Ramos (cell line): Measurements from ENCODE around the gene FITM2.
"Not testable (repeated sequence)": the region's sequence is repeated elsewhere in the genome, so short reads cannot be mapped to it uniquely, and the experiment has no call there.

Source experiments
- in situ Hi-C: fragments of 300-500 bp; cut with MboI; formaldehyde crosslinking; loops from one replicate; pipeline ENCODE4 v1.14.3; 2022; ENCODE audit warnings: low sequenced_read_pairs; ENCODE audit not compliant: unreplicated experiment

The FITM2 gene

DNA sequence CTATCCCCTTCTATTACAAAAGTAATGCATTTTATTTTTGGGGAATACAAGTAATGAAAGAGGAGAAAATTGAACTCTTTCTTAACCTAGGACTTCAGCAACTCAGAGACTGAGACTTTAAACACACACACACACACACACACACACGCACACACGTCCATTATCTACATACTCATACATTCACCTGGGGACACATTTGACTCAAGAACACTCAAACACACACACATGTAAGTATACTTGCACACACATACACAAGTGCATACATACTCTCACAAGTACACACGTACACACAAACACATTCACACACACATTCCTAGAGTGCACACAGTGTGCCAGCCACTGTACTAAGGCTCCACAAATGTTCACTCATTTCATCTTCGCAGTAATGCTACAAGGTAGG lies 23.7 kb upstream of the FITM2 start:
- in situ Hi-C loops, result no loop called here

DNA sequence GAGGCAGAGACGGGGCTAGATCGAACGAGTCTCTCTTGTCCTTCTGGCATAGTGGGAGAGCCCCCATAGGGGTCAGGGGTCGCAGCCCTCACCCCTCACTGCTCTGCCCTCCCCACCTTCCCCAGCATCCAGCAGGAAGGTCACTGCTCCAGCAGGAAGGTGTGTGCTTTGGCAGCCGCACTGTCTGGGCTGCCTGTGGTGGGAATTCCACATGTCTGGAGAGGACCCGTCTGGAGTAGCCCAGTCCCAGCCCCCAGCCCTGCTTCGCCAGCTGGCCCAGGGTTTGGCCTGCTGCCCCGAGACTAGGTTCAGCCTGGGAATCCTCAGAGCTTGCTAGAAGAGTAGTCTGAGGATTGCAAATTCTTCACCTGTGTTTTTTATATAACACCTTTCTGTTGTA lies 23.3 kb upstream of the FITM2 start:
- in situ Hi-C loops, result no loop called here

DNA sequence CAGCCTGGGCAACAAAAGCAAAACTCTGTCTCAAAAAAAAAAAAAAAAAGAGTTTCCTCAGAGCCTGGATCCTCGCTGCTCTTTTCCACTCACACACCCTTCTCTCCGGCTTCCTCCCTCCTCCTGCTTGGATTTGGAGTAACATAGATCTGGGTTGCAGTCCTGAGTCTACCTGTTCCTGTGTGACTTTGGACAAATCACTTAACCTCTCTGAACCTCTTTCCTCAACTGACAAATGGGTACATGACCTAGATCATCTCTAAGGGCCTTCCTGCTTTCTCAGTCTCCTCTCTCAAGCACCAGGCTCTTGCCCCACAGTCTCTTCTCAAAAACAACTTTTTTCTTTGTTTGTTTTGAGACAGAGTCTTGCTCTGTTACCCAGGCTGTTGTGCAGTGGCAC lies 20.2 kb upstream of the FITM2 start:
- in situ Hi-C loops, result no loop called here

DNA sequence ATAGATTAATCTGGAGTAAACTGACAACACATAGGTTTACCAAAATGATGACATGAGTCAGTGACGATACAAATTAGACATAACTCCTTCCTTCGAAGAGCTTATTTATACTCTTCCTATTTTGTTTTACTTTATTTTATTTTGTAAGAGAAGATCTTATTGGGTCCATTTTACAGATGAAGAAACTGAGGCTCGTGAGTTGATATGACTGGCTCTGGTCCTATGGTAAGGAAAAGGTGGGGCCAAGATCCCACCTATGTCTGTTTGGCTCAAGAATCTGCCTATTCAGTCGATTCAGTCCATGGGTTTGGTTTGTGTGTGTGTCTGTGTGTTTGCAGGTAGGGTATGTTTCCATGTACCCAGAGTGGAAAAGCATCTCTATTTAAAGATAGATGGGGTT lies 17.4 kb upstream of the FITM2 start:
- in situ Hi-C loops, result no loop called here

DNA sequence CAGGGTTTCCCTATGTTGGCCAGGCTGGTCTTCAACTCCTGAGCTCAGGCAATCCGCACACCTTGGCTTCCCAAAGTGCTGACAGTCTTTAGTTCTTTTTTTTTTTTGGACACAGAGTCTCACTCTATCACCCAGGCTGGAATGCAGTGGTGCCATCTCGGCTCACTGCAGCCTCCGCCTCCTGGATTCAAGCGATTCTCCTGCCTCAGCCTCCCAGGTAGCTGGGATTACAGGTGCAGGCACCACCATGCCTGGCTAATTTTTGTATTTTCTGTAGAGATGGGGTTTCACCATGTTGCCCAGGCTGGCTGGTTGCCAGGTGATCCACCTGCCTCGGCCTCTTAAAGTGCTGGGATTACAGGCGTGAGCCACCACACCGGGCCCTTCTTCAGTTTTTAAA lies 16.7 kb upstream of the FITM2 start:
- in situ Hi-C loops, result not testable (repeated sequence)

DNA sequence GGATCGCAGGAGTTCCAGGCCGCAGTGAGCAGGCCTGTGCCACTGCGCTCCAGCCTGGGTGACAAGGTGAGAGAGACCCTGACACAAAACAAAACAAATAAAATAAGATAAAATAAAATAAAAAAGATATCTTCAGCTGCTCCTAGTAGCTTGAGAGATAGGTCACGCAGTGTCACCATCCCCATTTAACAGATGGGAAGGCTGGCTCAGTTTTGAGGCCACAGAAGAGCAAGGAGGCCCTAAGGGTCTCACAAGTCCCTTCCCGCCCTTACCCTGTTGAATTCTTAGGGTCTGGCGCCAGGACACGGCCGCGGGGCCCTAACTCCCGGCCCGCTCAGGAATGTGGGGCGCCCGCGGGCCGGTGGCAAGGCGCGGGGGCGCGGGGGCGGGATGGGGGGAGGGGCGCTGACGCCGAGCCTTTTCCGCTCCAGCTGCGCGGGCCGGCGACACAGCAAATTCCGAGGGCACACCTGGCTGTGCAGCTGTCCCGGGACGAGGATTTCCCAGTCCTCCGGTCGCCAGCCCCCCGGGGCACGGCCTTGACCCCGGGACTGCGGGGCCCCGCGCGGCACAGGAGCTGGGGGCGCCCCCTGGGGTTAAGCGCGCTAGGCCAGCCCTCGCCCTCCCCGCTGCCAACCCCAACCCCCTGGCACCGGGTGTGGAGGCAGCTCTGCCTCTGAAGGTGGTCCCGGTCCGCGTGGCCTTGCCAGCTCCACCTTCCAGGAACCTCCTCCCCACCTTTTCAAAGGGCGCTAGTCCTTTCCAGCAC lies 15.6 kb upstream of the FITM2 start:
- in situ Hi-C loops, result no loop called here

DNA sequence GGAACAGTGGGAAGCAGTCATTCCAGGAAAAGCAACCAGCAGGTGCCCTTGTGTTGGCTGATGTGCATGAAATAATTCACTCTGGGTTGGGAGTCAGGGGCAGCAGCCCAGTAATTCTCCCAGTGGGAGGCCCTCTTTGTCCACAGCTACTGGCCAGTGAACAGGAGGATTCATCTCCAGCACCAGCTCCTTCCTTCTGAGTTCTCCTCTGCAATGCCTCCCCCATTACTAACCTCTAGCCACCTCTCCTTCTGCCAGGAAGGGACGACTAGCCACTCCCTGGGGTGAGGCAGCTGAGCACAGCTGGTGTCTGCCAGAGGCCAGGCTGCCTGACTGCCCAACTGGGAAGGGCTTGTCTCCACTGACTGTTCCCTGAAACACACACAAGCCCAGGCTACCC lies 13.3 kb upstream of the FITM2 start:
- in situ Hi-C loops, result no loop called here

DNA sequence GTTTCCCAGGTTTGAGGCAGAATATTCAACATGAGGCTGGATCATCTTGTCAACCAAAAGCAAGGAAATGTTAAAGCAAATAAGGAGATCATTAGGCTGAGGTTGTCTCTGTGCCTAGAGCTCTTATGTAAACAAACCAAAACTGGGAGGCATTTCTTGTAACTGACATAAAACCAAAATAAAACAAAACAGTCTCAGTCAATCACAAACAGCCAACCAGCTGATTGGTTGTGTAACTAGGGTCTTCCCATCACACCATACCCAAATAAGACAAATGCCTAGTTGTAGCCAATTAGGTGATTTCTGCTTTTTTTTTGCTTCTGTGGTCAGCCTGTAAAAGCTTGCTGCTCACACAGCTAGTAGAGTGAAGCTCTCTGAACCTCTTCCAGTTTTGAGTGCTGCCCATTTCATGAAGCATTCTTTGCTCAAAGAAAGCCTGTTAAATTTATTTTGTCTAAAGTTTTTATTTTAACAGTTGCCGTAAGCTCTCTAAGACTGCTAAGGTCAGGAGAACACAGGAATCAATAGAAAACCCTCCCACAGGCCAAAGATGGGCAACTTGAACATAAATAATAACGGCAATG lies 8.9 kb upstream of the FITM2 start:
- in situ Hi-C loops, result no loop called here

DNA sequence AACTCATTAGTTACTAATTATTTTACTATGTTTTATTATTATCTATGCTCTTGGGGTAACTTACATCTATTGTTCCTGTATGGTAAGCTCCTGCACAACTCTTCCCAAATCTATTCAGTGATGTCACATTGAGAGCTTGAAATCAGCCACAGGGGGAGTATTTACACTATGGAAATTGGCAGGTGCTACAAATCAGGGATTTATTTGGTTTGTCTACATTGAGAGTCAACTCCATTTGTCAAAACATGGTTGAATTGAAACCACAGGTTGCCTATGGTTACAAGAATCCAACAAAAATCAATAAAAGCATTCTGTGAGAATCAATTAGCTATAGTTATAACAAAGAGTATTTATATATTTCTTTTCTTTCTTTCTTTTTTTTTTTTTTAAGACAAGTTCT lies 3.9 kb upstream of the FITM2 start:
- in situ Hi-C loops, result loop anchor here (5.0 kb wide), 1 partner anchor 98 kb away; no protein-coding TSS in a partner anchor

DNA sequence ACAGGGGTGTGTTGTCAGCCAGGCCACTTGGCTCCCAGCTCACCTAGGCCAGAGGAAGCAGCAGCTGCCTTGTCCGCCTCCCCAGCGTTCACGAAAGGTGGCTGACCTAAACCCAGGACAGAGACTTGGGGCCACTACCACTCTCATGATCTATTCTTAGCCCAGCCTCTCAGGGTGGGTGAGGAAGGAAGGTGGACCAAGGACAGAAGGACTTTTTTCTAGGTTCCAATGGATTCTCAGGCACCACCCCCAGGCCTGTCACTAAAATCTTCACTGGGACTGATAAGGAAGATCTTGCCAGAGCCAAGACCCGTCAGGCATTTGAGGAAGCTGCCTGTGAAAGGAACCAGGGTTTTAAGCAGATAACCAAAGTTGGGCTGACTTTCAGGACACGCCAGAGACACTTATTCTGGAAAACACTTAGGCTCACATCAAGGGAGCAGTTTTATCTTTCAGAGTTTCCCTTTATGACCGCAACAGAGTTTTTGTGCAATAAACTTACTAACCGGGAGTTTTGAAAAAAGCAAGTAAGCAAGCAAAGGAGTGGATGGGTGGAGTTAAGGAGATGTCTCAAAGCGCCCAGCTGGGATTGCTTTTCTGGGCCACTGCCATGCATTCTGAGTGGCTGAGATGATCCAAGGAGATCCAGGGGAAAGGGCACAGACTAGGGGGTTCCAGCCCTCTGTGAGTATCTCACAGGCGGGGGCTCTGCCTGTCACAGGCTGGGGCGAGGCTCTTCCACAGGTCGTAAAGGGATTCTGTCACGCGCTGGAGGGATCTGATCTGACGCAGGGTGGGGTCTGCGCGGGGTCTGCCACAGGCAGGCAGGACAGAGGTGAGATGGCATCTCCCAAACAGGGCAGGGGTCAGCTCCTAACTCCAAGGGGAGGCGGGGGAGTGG lies 989 bp downstream of the FITM2 start:
- in situ Hi-C loops, result loop anchor here (5.0 kb wide), 1 partner anchor 93 kb away; no protein-coding TSS in a partner anchor

DNA sequence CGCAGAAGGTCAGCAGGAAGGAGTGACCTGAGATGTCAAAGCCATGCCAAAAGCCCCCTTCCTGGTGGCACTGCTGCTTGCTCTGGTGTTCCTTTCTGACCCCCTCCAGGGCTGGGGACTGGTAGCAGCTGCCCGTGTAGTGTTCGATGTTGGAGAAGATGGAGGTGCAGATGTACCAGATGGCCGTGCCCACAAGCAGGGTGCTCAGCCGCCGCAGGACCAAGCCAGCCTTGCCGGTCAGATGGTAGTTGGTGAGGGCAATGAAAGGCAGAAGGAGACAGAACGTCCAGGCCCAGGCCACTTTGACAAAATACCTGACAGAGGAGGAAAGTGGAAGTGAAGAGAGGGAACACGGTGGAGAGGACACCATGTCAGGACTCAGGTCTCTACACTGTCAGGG lies 4.1 kb downstream of the FITM2 start:
- in situ Hi-C loops, result no loop called here

DNA sequence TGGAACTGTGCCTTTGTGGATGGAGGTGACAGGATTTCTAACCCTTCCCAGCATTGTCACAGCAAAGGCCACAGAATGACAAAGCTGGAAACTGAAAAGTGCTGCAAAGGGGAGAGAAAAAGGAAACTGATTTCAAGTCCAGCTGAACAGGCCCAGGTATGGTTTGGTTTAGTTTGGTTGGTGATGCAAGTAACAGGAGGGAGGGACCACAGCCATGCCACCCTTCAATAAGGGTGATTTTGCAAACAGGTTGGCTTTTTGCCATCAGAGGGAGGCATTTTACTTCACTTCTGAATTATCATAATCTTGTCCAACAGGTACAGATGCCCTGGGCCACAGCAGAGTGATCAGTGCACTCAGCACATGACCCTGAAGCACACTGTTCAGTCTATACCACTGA lies 6.6 kb downstream of the FITM2 start:
- in situ Hi-C loops, result no loop called here

DNA sequence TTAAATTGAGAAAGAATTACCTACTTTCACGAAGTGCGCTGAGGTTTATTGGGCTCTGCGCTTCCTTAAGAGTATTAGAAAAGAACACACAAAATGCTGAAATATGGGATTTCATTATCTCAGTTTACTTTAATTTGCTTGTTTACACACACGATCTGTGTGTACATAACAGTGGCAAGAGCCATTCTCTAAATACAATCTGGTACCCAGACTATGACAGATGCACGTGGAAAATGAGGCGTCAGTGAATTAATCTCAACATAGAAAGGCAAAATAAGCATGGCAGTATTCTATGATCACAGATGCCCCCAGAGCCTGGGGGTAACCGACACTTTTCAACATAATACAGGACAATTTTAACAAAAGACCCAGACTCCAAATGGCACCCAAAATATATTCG lies 8.3 kb downstream of the FITM2 start:
- in situ Hi-C loops, result no loop called here

DNA sequence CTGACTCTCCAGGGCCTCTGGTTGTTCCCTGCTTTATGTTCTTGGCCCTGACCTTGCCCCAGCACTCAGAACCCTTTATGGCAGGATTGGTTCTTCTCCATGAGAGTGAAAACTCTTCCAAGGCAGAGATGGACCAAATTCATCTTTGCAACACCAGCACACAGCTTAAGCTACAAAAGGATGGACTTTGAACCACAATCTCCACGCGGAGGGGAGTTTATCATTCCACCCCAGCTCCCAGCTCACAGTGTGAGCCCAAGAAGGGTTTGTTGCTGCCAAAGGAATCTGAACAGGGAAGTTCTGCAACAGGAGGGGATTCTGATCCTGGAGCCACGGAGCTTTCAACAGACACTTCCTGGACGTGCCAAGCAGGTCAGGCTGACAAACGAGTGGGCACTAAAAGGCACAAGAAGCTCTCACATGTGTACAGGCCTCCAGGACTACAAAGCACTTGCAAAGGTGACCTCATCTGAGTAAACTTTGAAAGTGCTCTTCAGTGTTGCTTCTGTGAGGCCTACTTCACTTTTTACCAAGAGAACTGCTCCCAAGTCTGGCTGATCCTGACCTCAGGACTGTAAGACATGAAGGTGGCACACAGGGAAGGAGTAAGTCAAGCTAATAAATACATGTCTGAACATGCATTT lies 8.9 kb downstream of the FITM2 start:
- in situ Hi-C loops, result no loop called here

DNA sequence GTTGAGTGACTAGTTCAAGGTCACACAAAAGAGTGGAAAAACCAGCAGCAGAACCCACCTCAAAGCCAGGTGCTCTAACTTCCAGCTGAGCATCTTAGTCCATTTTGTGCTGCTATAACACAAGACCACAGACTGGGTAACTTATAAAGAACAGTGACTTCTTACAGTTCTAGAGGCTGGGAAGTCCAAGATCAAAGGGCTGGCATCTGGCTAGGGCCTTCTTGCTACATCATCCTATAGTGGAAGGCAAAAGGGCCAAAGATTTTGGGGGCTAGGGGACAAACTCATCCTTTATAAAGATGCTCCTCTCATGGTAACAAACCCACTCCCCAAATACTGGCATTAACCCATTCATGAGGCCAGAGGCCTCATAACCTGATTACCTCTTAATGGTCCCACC lies 9.7 kb downstream of the FITM2 start:
- in situ Hi-C loops, result no loop called here

DNA sequence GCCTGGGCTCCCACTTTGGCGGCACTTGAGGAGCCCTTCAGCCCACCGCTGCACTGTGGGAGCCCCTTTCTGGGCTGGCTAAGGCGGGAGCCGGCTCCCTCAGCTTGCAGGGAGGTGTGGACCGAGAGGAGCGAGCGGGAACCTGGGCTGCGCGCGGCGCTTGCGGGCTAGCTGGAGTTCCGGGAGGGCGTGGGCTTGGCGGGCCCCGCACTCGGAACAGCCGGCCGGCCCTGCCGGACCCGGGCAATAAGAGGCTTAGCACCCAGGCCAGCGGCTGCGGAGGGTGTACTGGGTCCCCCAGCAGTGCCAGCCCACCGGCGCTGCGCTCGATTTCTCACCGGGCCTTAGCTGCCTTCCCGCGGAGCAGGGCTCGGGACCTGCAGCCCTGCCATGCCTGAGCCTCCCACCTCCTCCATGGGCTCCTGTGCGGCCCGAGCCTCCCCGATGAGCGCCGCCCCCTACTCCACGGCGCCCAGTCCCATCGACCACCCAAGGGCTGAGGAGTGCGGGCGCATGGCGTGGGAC lies 11.9 kb downstream of the FITM2 start:
- in situ Hi-C loops, result not testable (repeated sequence)

DNA sequence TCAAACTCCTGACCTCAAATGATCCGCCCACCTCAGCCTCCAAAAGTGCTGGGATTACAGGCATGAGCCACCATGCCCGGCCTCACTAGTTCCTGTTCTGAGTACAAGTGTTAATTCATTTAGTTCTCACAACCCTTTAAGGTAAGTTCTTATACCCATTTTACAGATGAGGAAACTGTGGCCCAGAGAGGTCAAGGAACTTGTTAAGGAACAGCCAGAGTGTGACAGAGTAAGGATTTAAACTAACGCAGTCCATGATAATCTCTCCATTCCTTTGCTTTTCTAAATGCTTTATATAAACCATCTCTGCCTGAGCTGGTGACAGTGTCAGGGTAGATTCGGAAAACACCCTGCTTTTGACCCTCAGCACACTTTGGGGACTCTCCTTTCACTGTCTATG lies 13.3 kb downstream of the FITM2 start:
- in situ Hi-C loops, result no loop called here

DNA sequence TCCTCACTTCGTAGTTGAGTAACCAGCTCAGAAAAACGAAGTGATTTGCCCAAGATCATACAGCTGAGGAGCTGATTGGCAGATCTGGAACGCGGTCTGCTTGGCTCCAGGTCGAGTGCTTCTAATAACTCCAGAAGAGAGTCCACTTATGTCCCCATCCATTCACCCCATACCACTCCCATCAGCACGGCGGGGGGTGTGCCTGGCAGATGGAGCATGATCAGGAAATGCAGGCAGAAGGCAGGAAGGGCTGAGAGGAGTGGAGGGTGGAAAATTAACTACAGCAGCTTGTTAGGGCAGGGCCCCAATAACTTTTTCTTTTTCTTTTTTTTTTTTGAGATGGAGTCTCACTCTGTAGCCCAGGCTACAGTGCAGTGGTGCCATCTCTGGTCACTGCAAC lies 15.0 kb downstream of the FITM2 start:
- in situ Hi-C loops, result no loop called here

DNA sequence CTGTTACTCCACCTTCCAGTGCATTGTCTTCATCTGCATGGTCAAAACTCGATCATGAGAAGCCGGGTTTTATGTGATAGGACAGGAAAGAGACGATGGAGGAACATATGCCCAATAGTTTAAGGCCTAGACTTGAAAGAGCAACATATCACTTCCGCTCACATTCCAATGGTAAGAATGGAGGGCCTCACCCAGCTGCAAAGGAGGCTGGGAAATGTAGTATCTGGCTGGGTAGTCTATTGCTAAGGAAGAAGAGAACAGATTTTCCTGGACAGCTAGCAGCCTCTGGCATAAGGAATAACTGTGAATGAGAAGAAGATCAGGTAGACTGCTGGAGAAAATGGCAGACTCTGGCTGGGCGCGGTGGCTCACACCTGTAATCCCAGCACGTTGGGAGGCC lies 19.2 kb downstream of the FITM2 start:
- in situ Hi-C loops, result no loop called here

DNA sequence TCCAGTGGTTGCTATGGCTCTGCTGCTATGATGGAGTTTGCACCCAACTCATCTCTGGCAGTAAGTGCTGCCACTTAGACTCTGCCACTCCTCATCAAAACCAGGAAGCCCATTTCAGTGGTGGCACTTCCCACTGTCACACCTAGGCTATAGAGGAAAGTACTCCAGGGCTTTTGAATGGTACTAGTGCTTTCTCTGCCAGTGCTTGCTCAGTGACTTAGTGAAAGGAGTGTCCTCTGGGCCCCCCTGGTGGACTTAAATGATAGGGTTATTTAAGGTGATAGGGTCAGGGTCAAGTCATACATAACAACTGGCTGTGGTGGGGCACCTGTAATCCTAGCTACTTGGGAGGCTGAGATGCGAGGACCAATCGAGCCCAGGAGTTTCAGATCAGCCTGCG lies 22.8 kb downstream of the FITM2 start:
- in situ Hi-C loops, result no loop called here
